ENCODE data around the gene SPACA4. TPM values are rescaled to one million over a fixed set of nuclear protein-coding genes. Genes with fewer than 3 reads are reported as not detected.

The SPACA4 gene
- total and polyA plus RNA-seq, 2 experiments from 2014 or later, result not detected

DNA sequence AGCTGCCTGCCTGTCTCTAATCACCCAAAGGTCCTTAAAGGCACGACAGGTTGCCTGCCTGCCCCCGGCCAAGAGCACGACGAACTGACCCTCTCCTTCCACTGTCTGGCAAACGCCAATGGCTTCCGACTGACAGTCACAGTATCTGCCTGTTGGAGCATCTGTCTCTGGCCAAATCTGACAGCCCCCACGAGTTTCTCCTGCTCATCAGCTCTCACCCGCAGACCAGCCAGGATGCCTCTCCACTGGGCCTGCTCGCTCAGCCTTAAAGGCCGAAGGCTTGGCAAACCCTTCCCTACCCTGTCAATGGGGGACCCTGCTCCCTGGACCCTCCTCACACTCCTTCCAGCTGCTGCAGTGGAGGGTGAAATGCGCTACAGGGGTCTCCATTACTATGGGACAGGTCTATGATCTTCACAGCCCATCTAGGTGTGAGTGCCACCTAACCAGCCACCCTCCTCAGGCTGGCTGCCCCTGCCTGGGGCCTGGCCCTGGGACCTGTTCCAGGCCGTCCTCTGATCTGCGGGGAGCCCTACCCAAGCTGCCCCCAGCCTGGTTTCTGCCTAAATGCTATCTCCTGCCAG lies 7.4 kb downstream of the SPACA4 start:
- H3K27ac ChIP-seq, result peak overlapping the region; percentile 83
- peak in 1 of 2 donors; percentile 49 for DNase-seq (ENCODE audit: low read depth in 1 of 2, low spot score in 1 of 2)
- peaks cover 23% of the 10 kb centered on the region for H3K4me1 ChIP-seq (ENCODE audit: low read depth)
- TF ChIP-seq, protein P1, sequence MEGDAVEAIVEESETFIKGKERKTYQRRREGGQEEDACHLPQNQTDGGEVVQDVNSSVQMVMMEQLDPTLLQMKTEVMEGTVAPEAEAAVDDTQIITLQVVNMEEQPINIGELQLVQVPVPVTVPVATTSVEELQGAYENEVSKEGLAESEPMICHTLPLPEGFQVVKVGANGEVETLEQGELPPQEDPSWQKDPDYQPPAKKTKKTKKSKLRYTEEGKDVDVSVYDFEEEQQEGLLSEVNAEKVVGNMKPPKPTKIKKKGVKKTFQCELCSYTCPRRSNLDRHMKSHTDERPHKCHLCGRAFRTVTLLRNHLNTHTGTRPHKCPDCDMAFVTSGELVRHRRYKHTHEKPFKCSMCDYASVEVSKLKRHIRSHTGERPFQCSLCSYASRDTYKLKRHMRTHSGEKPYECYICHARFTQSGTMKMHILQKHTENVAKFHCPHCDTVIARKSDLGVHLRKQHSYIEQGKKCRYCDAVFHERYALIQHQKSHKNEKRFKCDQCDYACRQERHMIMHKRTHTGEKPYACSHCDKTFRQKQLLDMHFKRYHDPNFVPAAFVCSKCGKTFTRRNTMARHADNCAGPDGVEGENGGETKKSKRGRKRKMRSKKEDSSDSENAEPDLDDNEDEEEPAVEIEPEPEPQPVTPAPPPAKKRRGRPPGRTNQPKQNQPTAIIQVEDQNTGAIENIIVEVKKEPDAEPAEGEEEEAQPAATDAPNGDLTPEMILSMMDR (IDR thresholded peaks at IDR 0.05; ENCODE audit: low read depth, low read length), result no peak
- no peaks in the 10 kb centered on the region for H3K9me3 ChIP-seq (ENCODE audit: low read depth)
- no peak overlapping the region for H3K4me3 ChIP-seq
- H3K36me3 ChIP-seq, result peaks cover 26% of the 10 kb centered on the region
- H3K27me3 ChIP-seq, result no peaks in the 10 kb centered on the region

DNA sequence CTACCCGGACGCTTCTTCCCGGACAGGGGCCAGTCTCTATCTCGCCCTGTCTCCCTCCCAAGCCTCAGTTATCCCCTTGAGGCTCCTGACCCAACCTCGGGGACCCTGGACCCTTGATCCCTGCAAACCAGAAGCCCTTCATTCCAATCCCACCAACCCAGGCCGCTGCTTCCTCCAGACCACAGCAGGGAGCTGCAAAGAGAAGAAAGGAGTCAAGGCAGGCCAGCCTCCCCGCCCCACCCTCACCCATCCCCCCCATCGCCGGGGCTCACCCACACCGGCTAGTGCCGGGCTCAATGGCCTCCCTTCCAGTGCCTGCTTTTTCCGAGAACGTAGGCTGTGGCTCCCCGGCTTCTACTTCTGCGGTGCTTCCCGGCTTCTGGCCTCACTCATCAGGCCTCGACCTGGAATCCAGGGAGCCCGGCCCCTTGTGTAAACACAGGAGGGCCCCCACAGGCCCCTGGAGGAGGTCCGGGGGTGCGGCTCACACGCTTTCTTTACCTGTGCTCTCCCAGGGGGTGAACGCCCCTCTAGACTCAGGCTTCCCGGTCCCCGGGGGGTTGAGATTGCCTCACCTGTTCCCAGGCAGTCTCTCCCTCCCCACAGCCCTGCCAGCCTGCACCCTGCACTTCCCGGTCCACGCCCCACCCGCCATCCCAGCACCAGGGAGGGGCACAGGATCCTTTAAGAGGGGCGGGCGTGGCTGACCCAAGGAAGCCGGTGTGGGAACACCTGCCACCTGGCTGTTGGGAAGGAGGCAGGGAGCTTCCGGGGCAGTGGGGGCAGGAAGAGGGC lies 8.1 kb downstream of the SPACA4 start, which contains the start of gene FAM83E:
Gene FAM83E (minus strand): TSS at position 641 of the 795 bp plus-strand sequence. CDS start 1,704 bp downstream, outside the sequence.
- Histone ChIP-seq H3K27ac (peak within 1 kb of the TSS; percentile 83), H3K9me3 (ENCODE audit: low read depth) (no peaks in the 10 kb centered on the region), H3K4me3 (no peak within 1 kb of the TSS), H3K27me3 (no peaks in the 10 kb centered on the region), H3K4me1 (ENCODE audit: low read depth) (peaks cover 23% of the 10 kb centered on the region), H3K36me3 (peaks cover 26% of the 10 kb centered on the region)
- TF ChIP-seq, protein P1 (IDR thresholded peaks at IDR 0.05; ENCODE audit: low read depth, low read length), result no peak
- DNase-seq (ENCODE audit: low read depth in 1 of 2, low spot score in 1 of 2), result no peak

- peak overlapping the region; percentile 83 for H3K27ac ChIP-seq
Measured at GRCh38 chr19:48615231-48616040, 8.9 kb downstream of the SPACA4 start.

DNA sequence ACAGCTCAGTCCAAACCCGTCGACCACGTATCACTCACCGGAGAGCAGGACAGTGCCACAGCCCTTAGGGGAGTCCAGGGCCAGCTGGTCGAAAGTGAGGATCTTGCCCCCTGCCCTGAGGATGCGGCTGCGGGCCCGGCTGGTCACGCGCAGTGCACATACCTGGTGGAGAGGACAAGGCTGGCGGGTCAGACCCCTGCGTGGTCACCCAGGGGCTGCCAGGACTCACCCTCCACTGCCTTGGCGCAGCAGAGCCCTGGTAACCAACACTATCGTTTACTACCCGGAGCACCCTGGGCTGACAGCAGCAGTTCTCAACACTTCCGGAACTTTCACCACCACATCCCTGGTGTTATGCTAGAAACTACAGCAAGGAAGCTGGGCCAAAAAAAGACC lies 9.5 kb downstream of the SPACA4 start:
- Histone ChIP-seq H3K4me3 (no peak overlapping the region), H3K9me3 (ENCODE audit: low read depth) (no peaks in the 10 kb centered on the region), H3K4me1 (ENCODE audit: low read depth) (peaks cover 23% of the 10 kb centered on the region), H3K27ac (no peak overlapping the region), H3K27me3 (no peaks in the 10 kb centered on the region), H3K36me3 (peaks cover 26% of the 10 kb centered on the region)
- DNase-seq (ENCODE audit: low read depth in 1 of 2, low spot score in 1 of 2), result no peak
- TF ChIP-seq, protein P1 (IDR thresholded peaks at IDR 0.05; ENCODE audit: low read depth, low read length), result no peak

More at GRCh38 chr19:48615231-48616040, 8.9 kb downstream of the SPACA4 start:
- DNase-seq (ENCODE audit: low read depth in 1 of 2, low spot score in 1 of 2), result no peak
- Histone ChIP-seq H3K4me3 (no peak overlapping the region), H3K4me1 (ENCODE audit: low read depth) (peaks cover 23% of the 10 kb centered on the region), H3K9me3 (ENCODE audit: low read depth) (no peaks in the 10 kb centered on the region), H3K27me3 (no peaks in the 10 kb centered on the region), H3K36me3 (peaks cover 26% of the 10 kb centered on the region)
- TF ChIP-seq, protein P1 (IDR thresholded peaks at IDR 0.05; ENCODE audit: low read depth, low read length), result no peak

DNA sequence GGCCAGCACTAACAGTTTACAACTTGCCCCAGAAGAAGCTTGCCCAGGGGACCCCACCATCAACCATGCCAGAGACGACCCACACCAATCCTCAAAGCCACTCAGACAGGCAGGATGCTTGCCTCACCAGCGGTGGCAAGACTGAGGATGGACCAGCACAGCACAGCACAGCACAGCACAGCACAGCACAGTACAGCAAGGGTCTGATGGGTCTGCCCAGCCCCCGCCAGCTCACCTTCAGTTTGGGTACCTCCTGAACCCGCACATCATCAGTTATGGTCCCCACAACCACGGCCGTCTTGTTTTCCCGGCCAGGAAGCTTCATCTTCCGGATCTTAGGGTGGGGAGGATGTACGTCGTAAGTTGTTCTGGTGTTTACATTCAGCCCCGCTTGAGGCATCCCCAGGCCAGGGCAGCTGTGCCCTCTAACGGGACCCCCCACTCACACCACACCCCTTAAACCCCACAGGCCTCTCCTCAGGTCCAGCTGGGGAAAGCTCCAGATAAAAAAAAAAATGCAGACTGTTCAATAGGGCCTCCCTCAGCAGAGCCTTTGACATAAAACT lies 10.0 kb downstream of the SPACA4 start:
- no peak overlapping the region for H3K27ac ChIP-seq
- no peak overlapping the region for H3K4me3 ChIP-seq
- peaks cover 23% of the 10 kb centered on the region for H3K4me1 ChIP-seq (ENCODE audit: low read depth)

More for the DNA sequence above, 10.0 kb downstream of the SPACA4 start:
- no peak for DNase-seq (ENCODE audit: low read depth in 1 of 2, low spot score in 1 of 2)
- no peaks in the 10 kb centered on the region for H3K27me3 ChIP-seq
- H3K9me3 ChIP-seq (ENCODE audit: low read depth), result no peaks in the 10 kb centered on the region
- TF ChIP-seq, protein P1 (IDR thresholded peaks at IDR 0.05; ENCODE audit: low read depth, low read length), result no peak
- H3K36me3 ChIP-seq, result peaks cover 26% of the 10 kb centered on the region
